HCT116 (cell line): ENCODE measurements around the gene KLHDC4. TPM values are rescaled to one million over a fixed set of nuclear protein-coding genes. Genes with fewer than 3 reads are reported as not detected.

ENCODE experiments used
- ATAC-seq: fragments of 200-7000 bp; cut with Tn5 transposase; 2 replicates; pipeline ENCODE4 v1.9.1; 2020; ENCODE audit warnings: mild to moderate bottlenecking, moderate library complexity
- BruUV-seq: library from RNA; stranded (reverse); fragments of 400-500 nt; replicated peaks from 2 replicates; lab custom pipeline; 2021; lab: Mats Ljungman, UMichigan
- CTCF ChIA-PET: fragments of 300-600 bp; sonication (Branson Sonifier 250); formaldehyde crosslinking; loops from one replicate; lab custom pipeline; 2021; ENCODE audit warnings: antibody characterized with exemption; lab: Charles Lee
- POLR2A ChIA-PET: fragments of 300-600, 350-600 bp; sonication (Branson Sonifier 250); formaldehyde crosslinking; loops from one replicate; lab custom pipeline; 2021; ENCODE audit warnings: antibody characterized with exemption; lab: Charles Lee
- RAD21 ChIA-PET, 2 experiments: fragments of 300-600 bp; sonication (Branson Sonifier 250); formaldehyde crosslinking; loops; one replicate each; lab custom pipeline; 2023; ENCODE audit warnings: low total read pairs in 2 of 2; ENCODE audit not compliant: uncharacterized antibody in 2 of 2, unreplicated experiment in 2 of 2, low non-redundant PET in 1 of 2; lab: Charles Lee
- DNase-seq: peaks from one replicate; pipeline ENCODE4 v3.0.0-alpha.2; 2010; ENCODE audit warnings: low read depth, low spot score
- H2AFZ ChIP-seq: fragments of 200-600 bp; shearing (Covaris generic), sonication (generic); 2 replicates; pipeline ENCODE4 v1.6.1; 2017; ENCODE audit warnings: low read depth, mixed run types, mixed read lengths, antibody characterized with exemption, low read length; ENCODE audit not compliant: poor library complexity, severe bottlenecking
- H3K27ac ChIP-seq: 2 replicates; pipeline ENCODE4 v1.5.1; 2012; ENCODE audit warnings: low read depth, low read length
- H3K27me3 ChIP-seq: fragments of 200-600 bp; sonication (generic); 2 replicates; pipeline ENCODE4 v1.6.1; 2016; ENCODE audit warnings: mixed run types, low read length, mixed read lengths; ENCODE audit not compliant: insufficient read depth
- H3K36me3 ChIP-seq, 2 experiments: fragments of 200-500 bp in 1 of 2; fragments of 200-600 bp in 1 of 2; sonication (Bioruptor generic) in 1 of 2; sonication (generic) in 1 of 2; 2 replicates each; pipeline versions ENCODE4 v1.5.1 to v1.6.1; 2014 to 2016; ENCODE audit warnings: low read length in 2 of 2, inconsistent platforms in 1 of 2, mixed read lengths in 1 of 2, mixed run types in 1 of 2; ENCODE audit not compliant: insufficient read depth in 2 of 2, control insufficient read depth in 1 of 2
- H3K4me1 ChIP-seq, 2 experiments: fragments of 200-600 bp in 1 of 2; sonication (generic) in 1 of 2; 2 replicates each; pipeline versions ENCODE4 v1.5.1 to v1.6.1; 2012 to 2017; ENCODE audit warnings: low read length in 2 of 2, inconsistent platforms in 1 of 2, mild to moderate bottlenecking in 1 of 2, mixed read lengths in 1 of 2, mixed run types in 1 of 2, moderate library complexity in 1 of 2; ENCODE audit not compliant: insufficient read depth in 2 of 2, control insufficient read depth in 1 of 2
- H3K4me2 ChIP-seq: fragments of 200-600 bp; sonication (generic); 2 replicates; pipeline ENCODE4 v1.6.1; 2017; ENCODE audit warnings: mixed run types, low read length, mixed read lengths
- H3K4me3 ChIP-seq, 2 experiments: fragments of 200-600 bp in 1 of 2; sonication (generic) in 1 of 2; replicated peaks in 1 of 2; 2 replicates each; pipeline ENCODE4 v1.5.1; 2011 to 2016; ENCODE audit warnings: low read length in 2 of 2, control low read depth in 1 of 2, low read depth in 1 of 2, mild to moderate bottlenecking in 1 of 2, mixed read lengths in 1 of 2, mixed run types in 1 of 2
- H3K79me2 ChIP-seq: fragments of 200-600 bp; sonication (generic); 2 replicates; pipeline ENCODE4 v1.6.1; 2017; ENCODE audit warnings: mild to moderate bottlenecking, mixed run types, low read length, moderate library complexity, mixed read lengths; ENCODE audit not compliant: insufficient read depth
- H3K9ac ChIP-seq: fragments of 200-600 bp; sonication (generic); 2 replicates; pipeline ENCODE4 v1.6.1; 2016; ENCODE audit warnings: low read length, mixed read lengths
- H3K9me2 ChIP-seq: fragments of 200-600 bp; sonication (generic), shearing (Covaris generic); 2 replicates; pipeline ENCODE4 v1.6.1; 2017; ENCODE audit warnings: mixed run types, mild to moderate bottlenecking, moderate library complexity; ENCODE audit not compliant: insufficient read depth
- H3K9me3 ChIP-seq, 2 experiments: fragments of 200-500 bp in 1 of 2; fragments of 200-600 bp in 1 of 2; sonication (Bioruptor generic) in 1 of 2; sonication (generic) in 1 of 2; 2 replicates each; pipeline ENCODE4 v1.6.1; 2014 to 2017; ENCODE audit warnings: low read length in 2 of 2, mixed read lengths in 2 of 2, inconsistent platforms in 1 of 2, low read depth in 1 of 2, mild to moderate bottlenecking in 1 of 2, mixed run types in 1 of 2, moderate library complexity in 1 of 2; ENCODE audit not compliant: control insufficient read depth in 1 of 2, insufficient read depth in 1 of 2
- H4K20me1 ChIP-seq: fragments of 200-600 bp; sonication (generic), shearing (Covaris generic); 2 replicates; pipeline ENCODE4 v1.6.1; 2017; ENCODE audit warnings: mixed run types, mild to moderate bottlenecking, moderate library complexity; ENCODE audit not compliant: insufficient read depth
- CEBPB ChIP-seq: IDR thresholded peaks from 2 replicates; pipeline ENCODE4 v1.6.1; 2012; ENCODE audit warnings: low read depth
- EGR1 ChIP-seq: IDR thresholded peaks from 2 replicates; pipeline ENCODE4 v1.6.1; 2012; ENCODE audit warnings: low read depth
- EZH2 ChIP-seq: fragments of 200-600 bp; sonication (generic); IDR thresholded peaks from 2 replicates; pipeline ENCODE4 v1.6.1; 2017; ENCODE audit warnings: antibody characterized with exemption, mixed run types
- EZH2phosphoT487 ChIP-seq: fragments of 200-600 bp; IDR thresholded peaks from 2 replicates; pipeline ENCODE4 v1.6.1; 2018; ENCODE audit warnings: antibody characterized with exemption, borderline replicate concordance
- JUND ChIP-seq: IDR thresholded peaks from 2 replicates; pipeline ENCODE4 v1.6.1; 2012
- POLR2A ChIP-seq: IDR thresholded peaks from 2 replicates; pipeline ENCODE4 v1.7.0; 2011; ENCODE audit warnings: borderline replicate concordance; ENCODE audit not compliant: insufficient read depth, insufficient read length; ENCODE audit errors: extremely low read depth
- RAD21 ChIP-seq: IDR thresholded peaks from 2 replicates; pipeline ENCODE4 v1.6.1; 2012; ENCODE audit warnings: low read depth, mild to moderate bottlenecking
- SIN3A ChIP-seq: IDR thresholded peaks from 2 replicates; pipeline ENCODE4 v1.6.1; 2012; ENCODE audit warnings: low read depth
- SRF ChIP-seq: IDR thresholded peaks from 2 replicates; pipeline ENCODE4 v1.6.1; 2012; ENCODE audit warnings: low read depth
- TCF7L2 ChIP-seq: IDR thresholded peaks from 2 replicates; pipeline ENCODE4 v1.7.0; 2011; ENCODE audit warnings: borderline replicate concordance, inconsistent platforms; ENCODE audit not compliant: insufficient read depth, insufficient read length; ENCODE audit errors: extremely low read depth
- YY1 ChIP-seq: IDR thresholded peaks from 2 replicates; pipeline ENCODE4 v1.6.1; 2011; ENCODE audit warnings: low read length, low read depth, moderate library complexity, mild to moderate bottlenecking; ENCODE audit not compliant: insufficient replicate concordance; ENCODE audit errors: extremely low read depth
- ZFX ChIP-seq: fragments of 450-650 bp; IDR thresholded peaks from 2 replicates; pipeline ENCODE4 v1.6.1; 2017
- ZNF274 ChIP-seq: fragments of 200-500 bp; sonication (Bioruptor generic); IDR thresholded peaks from 2 replicates; pipeline ENCODE4 v1.6.1; 2014; ENCODE audit warnings: mild to moderate bottlenecking, low read depth, low read length, inconsistent platforms
- intact Hi-C: fragments of 100-400 bp; cut with micrococcal nuclease; formaldehyde crosslinking; loops from 2 replicates; pipeline ENCODE4 v1.10.0; 2022
- total RNA-seq: library from RNA; stranded (reverse); gene quantifications from one replicate; pipeline ENCODE4 v1.2.1, GENCODE V29; 2021; ENCODE audit not compliant: unreplicated experiment
- TF ChIP-seq, protein P1 (sequence below), 3 experiments: fragments of 200-600 bp in 1 of 3; sonication (generic) in 1 of 3; IDR thresholded peaks in 2 of 3; conservative IDR thresholded peaks in 1 of 3; 2 replicates each; pipeline ENCODE4 v1.5.1; 2012 to 2017; ENCODE audit warnings: low read depth in 2 of 3, low read length in 2 of 3, antibody characterized with exemption in 1 of 3, borderline replicate concordance in 1 of 3, control low read depth in 1 of 3, mild to moderate bottlenecking in 1 of 3, mixed read lengths in 1 of 3, mixed run types in 1 of 3, moderate library complexity in 1 of 3; ENCODE audit not compliant: insufficient read depth in 1 of 3
- TF ChIP-seq, protein P2 (sequence below): IDR thresholded peaks from 2 replicates; pipeline ENCODE4 v1.6.1; 2012

The KLHDC4 gene
- total RNA-seq, 1 experiment from 2014 or later: 107 TPM

DNA sequence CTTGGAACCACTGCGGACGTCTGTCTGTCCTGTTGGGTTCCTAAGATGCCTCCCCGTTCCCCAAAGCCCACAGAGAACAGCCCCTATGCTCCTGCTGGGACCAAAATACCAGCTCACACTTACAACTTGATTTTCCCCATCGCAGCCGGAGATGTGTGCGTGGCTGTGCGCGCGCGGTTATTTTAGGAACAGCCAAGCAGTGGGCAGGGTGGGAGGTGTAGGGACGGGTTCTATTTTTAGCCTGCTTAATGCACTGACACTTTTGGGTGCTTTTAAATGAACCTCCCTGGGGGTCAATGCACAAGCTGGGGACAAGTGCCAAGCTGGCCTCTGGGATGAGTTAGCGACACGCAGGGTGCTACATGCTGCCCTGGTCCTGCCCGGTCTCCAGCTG lies 74.1 kb downstream of the KLHDC4 start:
- Histone ChIP-seq H2AFZ (no peak overlapping the region), H3K36me3 (peaks cover 0 to 4% of the 10 kb centered on the region in 2 experiments; a peak in 3 of 4 replicates), H3K4me1 (no peaks in the 10 kb centered on the region), H3K27ac (no peak overlapping the region), H3K9ac (no peak overlapping the region), H3K27me3 (no peaks in the 10 kb centered on the region), H3K4me2 (no peak overlapping the region), H3K79me2 (no peaks in the 10 kb centered on the region), H3K9me3 (no peaks in the 10 kb centered on the region), H3K4me3 (no peak overlapping the region), H3K9me2 (no peaks in the 10 kb centered on the region), H4K20me1 (no peaks in the 10 kb centered on the region)
- POLR2A ChIA-PET: no interaction called here
- ATAC-seq: peak; percentile 0; the same call in 1 of the 2 replicates
- RAD21 ChIA-PET: no interaction called here
- CTCF ChIA-PET: no interaction called here
- no peak for TF ChIP-seq EZH2
- no peak for TF ChIP-seq YY1
- no peak for TF ChIP-seq TCF7L2
- TF ChIP-seq SIN3A: no peak
- TF ChIP-seq SRF: no peak
- TF ChIP-seq CEBPB: no peak
- no peak for TF ChIP-seq EZH2phosphoT487
- TF ChIP-seq JUND: no peak
- no peak for TF ChIP-seq RAD21
- TF ChIP-seq POLR2A: no peak
- no peak for TF ChIP-seq EGR1
- no peak for TF ChIP-seq ZNF274
- TF ChIP-seq, protein P1, sequence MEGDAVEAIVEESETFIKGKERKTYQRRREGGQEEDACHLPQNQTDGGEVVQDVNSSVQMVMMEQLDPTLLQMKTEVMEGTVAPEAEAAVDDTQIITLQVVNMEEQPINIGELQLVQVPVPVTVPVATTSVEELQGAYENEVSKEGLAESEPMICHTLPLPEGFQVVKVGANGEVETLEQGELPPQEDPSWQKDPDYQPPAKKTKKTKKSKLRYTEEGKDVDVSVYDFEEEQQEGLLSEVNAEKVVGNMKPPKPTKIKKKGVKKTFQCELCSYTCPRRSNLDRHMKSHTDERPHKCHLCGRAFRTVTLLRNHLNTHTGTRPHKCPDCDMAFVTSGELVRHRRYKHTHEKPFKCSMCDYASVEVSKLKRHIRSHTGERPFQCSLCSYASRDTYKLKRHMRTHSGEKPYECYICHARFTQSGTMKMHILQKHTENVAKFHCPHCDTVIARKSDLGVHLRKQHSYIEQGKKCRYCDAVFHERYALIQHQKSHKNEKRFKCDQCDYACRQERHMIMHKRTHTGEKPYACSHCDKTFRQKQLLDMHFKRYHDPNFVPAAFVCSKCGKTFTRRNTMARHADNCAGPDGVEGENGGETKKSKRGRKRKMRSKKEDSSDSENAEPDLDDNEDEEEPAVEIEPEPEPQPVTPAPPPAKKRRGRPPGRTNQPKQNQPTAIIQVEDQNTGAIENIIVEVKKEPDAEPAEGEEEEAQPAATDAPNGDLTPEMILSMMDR (IDR thresholded peaks at IDR 0.05 in 2 of 3, conservative IDR thresholded peaks at IDR 0.05 in 1 of 3; ENCODE audit: borderline replicate concordance in 1 of 3, insufficient read depth in 1 of 3, low read depth in 2 of 3, low read length in 2 of 3): no peak
- no peak for TF ChIP-seq ZFX
- TF ChIP-seq, protein P2, sequence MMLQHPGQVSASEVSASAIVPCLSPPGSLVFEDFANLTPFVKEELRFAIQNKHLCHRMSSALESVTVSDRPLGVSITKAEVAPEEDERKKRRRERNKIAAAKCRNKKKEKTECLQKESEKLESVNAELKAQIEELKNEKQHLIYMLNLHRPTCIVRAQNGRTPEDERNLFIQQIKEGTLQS: no peak
- intact Hi-C loops: no loop called here
- BruUV-seq: no TSS peak
- no peak for DNase-seq
